ENCODE data around the gene UBA6. TPM values are rescaled to one million over a fixed set of nuclear protein-coding genes. Genes with fewer than 3 reads are reported as not detected.

UBA6 gene
- total RNA-seq, 1 donor from 2014 or later, result 36.0 TPM

DNA sequence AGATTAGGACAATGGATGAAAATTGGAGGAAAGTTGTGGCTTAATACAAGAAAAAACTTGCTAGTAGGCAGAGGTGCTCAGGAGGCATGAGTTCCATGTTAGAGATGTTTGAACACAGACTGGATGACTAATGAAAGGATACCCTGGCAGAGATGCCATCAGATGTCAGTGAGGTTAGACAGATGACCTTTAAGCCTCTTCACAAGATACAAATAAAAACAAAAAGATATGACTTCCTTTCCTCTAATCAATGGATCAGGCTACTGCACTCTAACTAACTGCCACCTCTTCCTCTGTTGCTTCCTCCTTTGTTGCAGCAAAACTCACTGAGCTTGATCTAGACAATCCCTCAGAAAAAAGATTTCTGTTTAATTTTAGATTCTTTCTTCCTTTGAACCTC lies 127.8 kb downstream of the UBA6 start:
- no peaks in the 10 kb centered on the region for H3K27me3 ChIP-seq (ENCODE audit: control insufficient read depth in 3 of 3, insufficient read depth in 3 of 3, low read length in 3 of 3)
- H3K4me3 ChIP-seq (ENCODE audit: low read length in 3 of 3), result no peak overlapping the region
- H3K4me1 ChIP-seq (ENCODE audit: control insufficient read depth in 3 of 3, insufficient read depth in 3 of 3, low read length in 3 of 3), result no peaks in the 10 kb centered on the region
- H3K27ac ChIP-seq (ENCODE audit: low read depth, low read length), result no peak overlapping the region
- H3K9ac ChIP-seq (ENCODE audit: low read depth in 1 of 3, low read length in 3 of 3), result no peak overlapping the region
- no peaks in the 10 kb centered on the region for H3K9me3 ChIP-seq (ENCODE audit: control insufficient read depth in 3 of 3, low read length in 3 of 3)
- H3K36me3 ChIP-seq (ENCODE audit: control insufficient read depth in 3 of 3, insufficient read depth in 3 of 3, low read length in 3 of 3), result no peaks in the 10 kb centered on the region

DNA sequence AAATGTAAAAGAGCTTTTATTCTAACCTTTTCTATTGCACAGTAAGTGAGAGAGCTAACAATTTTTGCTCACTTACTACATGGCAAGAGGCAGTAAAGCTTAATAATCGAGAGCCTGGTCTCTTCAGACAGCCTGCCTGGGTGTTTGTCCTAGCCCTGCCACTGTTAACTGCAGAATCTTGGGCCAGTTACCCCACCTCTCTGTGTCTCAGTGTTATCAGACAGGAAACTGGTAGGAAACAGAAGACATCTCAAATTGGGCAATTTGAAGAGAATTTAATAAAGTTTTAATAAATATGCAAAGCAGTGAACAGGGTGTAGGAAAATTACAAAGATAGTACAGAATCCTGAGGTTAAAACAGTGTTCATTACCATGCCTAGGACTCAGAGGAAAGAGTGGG lies 129.0 kb downstream of the UBA6 start:
- Histone ChIP-seq H3K4me3 (ENCODE audit: low read length in 3 of 3) (no peak overlapping the region), H3K27me3 (ENCODE audit: control insufficient read depth in 3 of 3, insufficient read depth in 3 of 3, low read length in 3 of 3) (no peaks in the 10 kb centered on the region), H3K36me3 (ENCODE audit: control insufficient read depth in 3 of 3, insufficient read depth in 3 of 3, low read length in 3 of 3) (no peaks in the 10 kb centered on the region), H3K9me3 (ENCODE audit: control insufficient read depth in 3 of 3, low read length in 3 of 3) (no peaks in the 10 kb centered on the region), H3K9ac (ENCODE audit: low read depth in 1 of 3, low read length in 3 of 3) (no peak overlapping the region), H3K4me1 (ENCODE audit: control insufficient read depth in 3 of 3, insufficient read depth in 3 of 3, low read length in 3 of 3) (no peaks in the 10 kb centered on the region), H3K27ac (ENCODE audit: low read depth, low read length) (no peak overlapping the region)

- Histone ChIP-seq H3K9ac (ENCODE audit: low read depth in 1 of 3, low read length in 3 of 3) (no peak overlapping the region), H3K4me1 (ENCODE audit: control insufficient read depth in 3 of 3, insufficient read depth in 3 of 3, low read length in 3 of 3) (no peaks in the 10 kb centered on the region), H3K4me3 (ENCODE audit: low read length in 3 of 3) (no peak overlapping the region), H3K36me3 (ENCODE audit: control insufficient read depth in 3 of 3, insufficient read depth in 3 of 3, low read length in 3 of 3) (no peaks in the 10 kb centered on the region), H3K9me3 (ENCODE audit: control insufficient read depth in 3 of 3, low read length in 3 of 3) (no peaks in the 10 kb centered on the region), H3K27me3 (ENCODE audit: control insufficient read depth in 3 of 3, insufficient read depth in 3 of 3, low read length in 3 of 3) (no peaks in the 10 kb centered on the region), H3K27ac (ENCODE audit: low read depth, low read length) (no peak overlapping the region)
These were observed 130.4 kb downstream of the UBA6 start for GRCh38 chr4:67570537-67570936.

- H3K36me3 ChIP-seq (ENCODE audit: control insufficient read depth in 3 of 3, insufficient read depth in 3 of 3, low read length in 3 of 3), result no peaks in the 10 kb centered on the region
- no peaks in the 10 kb centered on the region for H3K27me3 ChIP-seq (ENCODE audit: control insufficient read depth in 3 of 3, insufficient read depth in 3 of 3, low read length in 3 of 3)
- no peaks in the 10 kb centered on the region for H3K4me1 ChIP-seq (ENCODE audit: control insufficient read depth in 3 of 3, insufficient read depth in 3 of 3, low read length in 3 of 3)
- H3K9me3 ChIP-seq (ENCODE audit: control insufficient read depth in 3 of 3, low read length in 3 of 3), result no peaks in the 10 kb centered on the region
- H3K9ac ChIP-seq (ENCODE audit: low read depth in 1 of 3, low read length in 3 of 3), result no peak overlapping the region
- H3K27ac ChIP-seq (ENCODE audit: low read depth, low read length), result no peak overlapping the region
- no peak overlapping the region for H3K4me3 ChIP-seq (ENCODE audit: low read length in 3 of 3)
These were observed 132.1 kb downstream of the UBA6 start for GRCh38 chr4:67568820-67569219.

DNA sequence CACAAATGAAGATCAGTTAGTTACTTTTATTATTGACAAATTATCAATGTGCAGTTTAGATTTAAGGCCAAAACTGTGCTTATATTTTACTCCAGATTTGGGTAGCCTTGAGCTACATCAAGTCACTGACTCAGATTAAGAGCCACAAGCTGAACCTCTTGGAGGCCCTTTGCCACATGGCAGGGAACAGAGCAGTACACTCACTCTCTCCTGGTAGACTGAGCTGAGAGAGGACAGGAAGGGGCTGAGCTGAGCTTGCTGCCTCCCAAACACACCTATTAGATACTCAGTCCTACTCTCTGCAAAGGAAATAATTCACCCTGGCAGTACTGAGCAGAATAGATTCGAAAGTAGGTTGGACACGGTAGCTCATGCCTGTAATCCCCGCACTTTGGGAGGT lies 134.6 kb downstream of the UBA6 start:
- H3K27me3 ChIP-seq (ENCODE audit: control insufficient read depth in 3 of 3, insufficient read depth in 3 of 3, low read length in 3 of 3), result no peaks in the 10 kb centered on the region

GRCh38 chr4:67565284-67565683 lies 135.7 kb downstream of the UBA6 start:
- Histone ChIP-seq H3K27ac (ENCODE audit: low read depth, low read length) (no peak overlapping the region), H3K9ac (ENCODE audit: low read depth in 1 of 3, low read length in 3 of 3) (no peak overlapping the region), H3K27me3 (ENCODE audit: control insufficient read depth in 3 of 3, insufficient read depth in 3 of 3, low read length in 3 of 3) (no peaks in the 10 kb centered on the region), H3K4me1 (ENCODE audit: control insufficient read depth in 3 of 3, insufficient read depth in 3 of 3, low read length in 3 of 3) (peaks cover 0 to 3% (median 0%) of the 10 kb centered on the region in 3 donors), H3K9me3 (ENCODE audit: control insufficient read depth in 3 of 3, low read length in 3 of 3) (no peaks in the 10 kb centered on the region), H3K36me3 (ENCODE audit: control insufficient read depth in 3 of 3, insufficient read depth in 3 of 3, low read length in 3 of 3) (no peaks in the 10 kb centered on the region), H3K4me3 (ENCODE audit: low read length in 3 of 3) (no peak overlapping the region)

More for the DNA sequence above, 134.6 kb downstream of the UBA6 start:
- H3K9me3 ChIP-seq (ENCODE audit: control insufficient read depth in 3 of 3, low read length in 3 of 3), result no peaks in the 10 kb centered on the region
- no peak overlapping the region for H3K4me3 ChIP-seq (ENCODE audit: low read length in 3 of 3)
- H3K9ac ChIP-seq (ENCODE audit: low read depth in 1 of 3, low read length in 3 of 3), result no peak overlapping the region
- no peaks in the 10 kb centered on the region for H3K36me3 ChIP-seq (ENCODE audit: control insufficient read depth in 3 of 3, insufficient read depth in 3 of 3, low read length in 3 of 3)
- H3K4me1 ChIP-seq (ENCODE audit: control insufficient read depth in 3 of 3, insufficient read depth in 3 of 3, low read length in 3 of 3), result no peaks in the 10 kb centered on the region
- no peak overlapping the region for H3K27ac ChIP-seq (ENCODE audit: low read depth, low read length)

Small RNA genes lying within 50 kb of the gene (small RNA-seq; reads per million reads assigned to genes)
- gene AC096720.1 (not detected), gene RF00091 (not detected)

Other genes with a start within 250 kb of the UBA6 start
- gene CENPC, start 155.7 kb downstream of the UBA6 start, total RNA-seq, result 28.2 TPM
- gene STAP1, start 142.4 kb downstream of the UBA6 start, total RNA-seq, result 0.52 TPM
- not detected for gene GNRHR, start 53.2 kb upstream of the UBA6 start, total RNA-seq
- gene TMPRSS11D, start 182.8 kb upstream of the UBA6 start, total RNA-seq, result not detected